ENCODE results near the gene PAN2.
"Not testable (repeated sequence)": the region's sequence is repeated elsewhere in the genome, so short reads cannot be mapped to it uniquely, and the experiment has no call there.

Gene PAN2

GRCh38 chr12:56299853-56300643 is 33.8 kb downstream of the PAN2 start, which contains the start of gene CS:
TSS of gene CS (minus strand) at chr12:56300330. CDS start at chr12:56300201, 129 bp downstream.
- peak; percentile 85 for DNase-seq (ENCODE audit: insufficient read length, low spot score)
- TF ChIP-seq PAX5 (IDR thresholded peaks at IDR 0.05; ENCODE audit: insufficient read depth, low read length, severe bottlenecking) (peak; percentile 19), SPI1 (IDR thresholded peaks at IDR 0.05; ENCODE audit: low read depth, low read length) (no peak), POLR2AphosphoS5 (IDR thresholded peaks at IDR 0.05; ENCODE audit: low read depth, low read length) (peak; percentile 74), POLR2A (IDR thresholded peaks at IDR 0.05; ENCODE audit: low read depth, low read length) (peak; percentile 48; the same call in 1 of the 2 replicates), POU2F2 (IDR thresholded peaks at IDR 0.05; ENCODE audit: low read depth, low read length) (no peak), TAF1 (IDR thresholded peaks at IDR 0.05; ENCODE audit: low read depth, low read length) (peak; percentile 81)
- peak; percentile 85 for FAIRE-seq

GRCh38 chr12:56299308-56299852 is 34.4 kb downstream of the PAN2 start:
- DNase-seq (ENCODE audit: insufficient read length, low spot score) (no peak), FAIRE-seq (peak; percentile 56)
- no peak for TF ChIP-seq POLR2A (IDR thresholded peaks at IDR 0.05; ENCODE audit: low read depth, low read length)
- no peak for TF ChIP-seq POU2F2 (IDR thresholded peaks at IDR 0.05; ENCODE audit: low read depth, low read length)
- no peak for TF ChIP-seq POLR2AphosphoS5 (IDR thresholded peaks at IDR 0.05; ENCODE audit: low read depth, low read length)
- no peak for TF ChIP-seq TAF1 (IDR thresholded peaks at IDR 0.05; ENCODE audit: low read depth, low read length)
- TF ChIP-seq SPI1 (IDR thresholded peaks at IDR 0.05; ENCODE audit: low read depth, low read length) = no peak
- no peak for TF ChIP-seq PAX5 (IDR thresholded peaks at IDR 0.05; ENCODE audit: insufficient read depth, low read length, severe bottlenecking)

GRCh38 chr12:56298828-56299227 is 35.0 kb downstream of the PAN2 start:
- TF ChIP-seq POLR2A (IDR thresholded peaks at IDR 0.05; ENCODE audit: low read depth, low read length) = no peak
- no peak for TF ChIP-seq POU2F2 (IDR thresholded peaks at IDR 0.05; ENCODE audit: low read depth, low read length)
- no peak for TF ChIP-seq TAF1 (IDR thresholded peaks at IDR 0.05; ENCODE audit: low read depth, low read length)
- TF ChIP-seq PAX5 (IDR thresholded peaks at IDR 0.05; ENCODE audit: insufficient read depth, low read length, severe bottlenecking) = no peak
- no peak for TF ChIP-seq POLR2AphosphoS5 (IDR thresholded peaks at IDR 0.05; ENCODE audit: low read depth, low read length)
- DNase-seq (ENCODE audit: insufficient read length, low spot score) (no peak), FAIRE-seq (no peak)

GRCh38 chr12:56297400-56297799 is 36.4 kb downstream of the PAN2 start:
- DNase-seq (ENCODE audit: insufficient read length, low spot score) (no peak), FAIRE-seq (no peak)
- TF ChIP-seq POLR2A (IDR thresholded peaks at IDR 0.05; ENCODE audit: low read depth, low read length) (no peak), POU2F2 (IDR thresholded peaks at IDR 0.05; ENCODE audit: low read depth, low read length) (no peak), SPI1 (IDR thresholded peaks at IDR 0.05; ENCODE audit: low read depth, low read length) (no peak), TAF1 (IDR thresholded peaks at IDR 0.05; ENCODE audit: low read depth, low read length) (no peak), POLR2AphosphoS5 (IDR thresholded peaks at IDR 0.05; ENCODE audit: low read depth, low read length) (no peak), PAX5 (IDR thresholded peaks at IDR 0.05; ENCODE audit: insufficient read depth, low read length, severe bottlenecking) (no peak)

- FAIRE-seq (no peak), DNase-seq (ENCODE audit: insufficient read length, low spot score) (no peak)
- no peak for TF ChIP-seq POLR2A (IDR thresholded peaks at IDR 0.05; ENCODE audit: low read depth, low read length)
- TF ChIP-seq PAX5 (IDR thresholded peaks at IDR 0.05; ENCODE audit: insufficient read depth, low read length, severe bottlenecking) = peak; percentile 66
Measured at GRCh38 chr12:56296295-56296694, 37.5 kb downstream of the PAN2 start.

GRCh38 chr12:56293795-56294194 is 40.0 kb downstream of the PAN2 start:
- no peak for FAIRE-seq
- no peak for DNase-seq (ENCODE audit: insufficient read length, low spot score)
- TF ChIP-seq POU2F2 (IDR thresholded peaks at IDR 0.05; ENCODE audit: low read depth, low read length) (no peak), PAX5 (IDR thresholded peaks at IDR 0.05; ENCODE audit: insufficient read depth, low read length, severe bottlenecking) (no peak), TAF1 (IDR thresholded peaks at IDR 0.05; ENCODE audit: low read depth, low read length) (no peak), SPI1 (IDR thresholded peaks at IDR 0.05; ENCODE audit: low read depth, low read length) (no peak), POLR2AphosphoS5 (IDR thresholded peaks at IDR 0.05; ENCODE audit: low read depth, low read length) (no peak), POLR2A (IDR thresholded peaks at IDR 0.05; ENCODE audit: low read depth, low read length) (no peak)

GRCh38 chr12:56288705-56289387 is 45.0 kb downstream of the PAN2 start:
- TF ChIP-seq POLR2A (IDR thresholded peaks at IDR 0.05; ENCODE audit: low read depth, low read length) = no peak
- TF ChIP-seq POLR2AphosphoS5 (IDR thresholded peaks at IDR 0.05; ENCODE audit: low read depth, low read length) = no peak
- no peak for TF ChIP-seq POU2F2 (IDR thresholded peaks at IDR 0.05; ENCODE audit: low read depth, low read length)
- TF ChIP-seq SPI1 (IDR thresholded peaks at IDR 0.05; ENCODE audit: low read depth, low read length) = no peak
- no peak for TF ChIP-seq TAF1 (IDR thresholded peaks at IDR 0.05; ENCODE audit: low read depth, low read length)
- TF ChIP-seq PAX5 (IDR thresholded peaks at IDR 0.05; ENCODE audit: insufficient read depth, low read length, severe bottlenecking) = no peak
- FAIRE-seq (no peak), DNase-seq (ENCODE audit: insufficient read length, low spot score) (no peak)

GRCh38 chr12:56286044-56286830 is 47.6 kb downstream of the PAN2 start:
- TF ChIP-seq POU2F2 (IDR thresholded peaks at IDR 0.05; ENCODE audit: low read depth, low read length) (no peak), POLR2A (IDR thresholded peaks at IDR 0.05; ENCODE audit: low read depth, low read length) (no peak), TAF1 (IDR thresholded peaks at IDR 0.05; ENCODE audit: low read depth, low read length) (no peak)
- DNase-seq (ENCODE audit: insufficient read length, low spot score) (no peak), FAIRE-seq (no peak)

- DNase-seq (ENCODE audit: insufficient read length, low spot score); FAIRE-seq: not testable (repeated sequence)
Measured at GRCh38 chr12:56284263-56284662, 49.5 kb downstream of the PAN2 start.

Measured in GM12891 (cell line).